Stimulated activated CD8-positive, alpha-beta memory T cell treated with anti-CD3 and anti-CD28 coated beads, Interleukin-12 subunit alpha, Interleukin-12 subunit beta, amount 100 ng/mL, for 4 hours (primary cell): ENCODE results near the gene PTPMT1.
"Not testable (repeated sequence)": the region's sequence is repeated elsewhere in the genome, so short reads cannot be mapped to it uniquely, and the experiment has no call there.

Experiments used
- DNase-seq: peaks from one replicate; pipeline ENCODE4 v3.0.0-alpha.2; 2020; ENCODE audit warnings: low read depth

PTPMT1 gene

DNA sequence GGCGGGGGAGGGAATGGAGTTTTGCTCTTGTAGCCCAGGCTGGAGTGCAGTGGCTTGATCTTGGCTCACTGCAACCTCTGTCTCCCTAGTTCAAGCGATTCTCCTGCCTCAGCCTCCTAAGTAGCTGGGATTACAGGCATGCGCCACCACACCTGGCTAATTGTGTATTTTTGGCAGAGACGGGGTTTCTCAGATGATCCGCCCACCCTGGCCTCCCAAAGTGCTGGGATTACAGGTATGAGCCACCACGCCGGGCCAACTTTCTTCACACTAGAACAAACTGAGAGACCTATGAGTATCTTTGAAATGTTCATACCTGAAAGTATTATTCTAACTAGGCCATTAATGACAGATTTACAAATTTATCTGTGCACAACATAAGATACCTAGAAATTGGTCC lies 19.1 kb upstream of the PTPMT1 start:
- not testable (repeated sequence) for DNase-seq

DNA sequence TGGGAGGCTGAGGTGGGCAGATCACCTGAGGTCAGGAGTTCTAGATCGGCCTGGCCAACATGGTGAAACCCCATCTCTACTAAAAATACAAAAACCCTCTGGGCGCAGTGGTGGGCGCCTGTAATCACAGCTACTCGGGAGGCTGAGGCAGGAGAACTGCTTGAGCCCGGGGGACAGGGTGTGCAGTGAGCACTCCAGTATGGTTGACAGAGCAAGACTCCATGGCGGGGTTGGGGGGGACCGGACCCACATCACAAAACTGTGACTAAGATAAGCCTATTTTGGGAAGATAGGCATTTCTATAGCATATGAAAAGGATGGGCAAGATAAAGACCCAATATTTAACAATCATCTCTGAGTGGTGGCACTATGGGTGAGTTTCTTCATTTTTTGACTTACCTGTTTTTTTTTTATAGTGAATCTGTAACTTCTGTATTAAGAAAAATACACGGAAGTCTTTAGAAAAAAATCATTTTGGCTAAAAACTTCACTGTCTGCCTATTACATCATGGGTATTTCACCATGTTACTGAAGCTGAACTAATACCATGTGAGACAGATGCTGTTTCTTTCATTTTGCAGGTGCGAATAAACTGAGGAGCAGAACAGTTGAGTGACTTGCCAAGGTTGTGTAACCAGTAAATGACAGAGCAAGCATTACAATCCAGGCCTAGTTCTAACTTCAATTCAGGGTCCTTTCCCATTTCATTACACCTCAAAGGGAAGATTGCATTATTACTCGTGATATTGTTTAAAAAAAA lies 14.9 kb upstream of the PTPMT1 start:
- DNase-seq, result no peak

- no peak for DNase-seq
These were observed 14.3 kb upstream of the PTPMT1 start for GRCh38 chr11:47551086-47551485.

DNA sequence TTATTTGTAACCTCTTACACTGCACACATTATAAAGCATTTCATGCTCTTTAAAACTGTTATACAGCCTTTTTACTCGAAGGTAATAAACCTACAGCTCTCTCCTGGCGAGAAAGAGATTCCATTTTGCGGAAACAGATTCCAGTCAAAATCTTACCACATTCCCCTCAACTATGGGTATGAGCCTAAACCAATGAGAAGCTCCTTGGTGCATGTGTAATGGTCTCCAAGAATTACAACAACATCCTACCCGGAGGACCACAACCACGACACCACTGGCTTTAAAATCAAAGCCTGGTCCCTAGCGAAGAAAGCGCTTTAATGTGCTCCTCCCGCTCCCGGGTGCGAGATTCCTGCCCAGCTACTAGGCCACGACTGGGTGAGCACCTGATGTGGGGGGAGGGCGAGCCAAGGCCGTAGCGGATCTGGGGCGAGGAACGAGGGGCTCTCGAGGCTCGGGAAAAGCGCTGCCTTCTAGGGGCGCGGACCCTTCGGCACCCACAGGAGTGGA lies 13.3 kb upstream of the PTPMT1 start:
- DNase-seq, result no peak

DNA sequence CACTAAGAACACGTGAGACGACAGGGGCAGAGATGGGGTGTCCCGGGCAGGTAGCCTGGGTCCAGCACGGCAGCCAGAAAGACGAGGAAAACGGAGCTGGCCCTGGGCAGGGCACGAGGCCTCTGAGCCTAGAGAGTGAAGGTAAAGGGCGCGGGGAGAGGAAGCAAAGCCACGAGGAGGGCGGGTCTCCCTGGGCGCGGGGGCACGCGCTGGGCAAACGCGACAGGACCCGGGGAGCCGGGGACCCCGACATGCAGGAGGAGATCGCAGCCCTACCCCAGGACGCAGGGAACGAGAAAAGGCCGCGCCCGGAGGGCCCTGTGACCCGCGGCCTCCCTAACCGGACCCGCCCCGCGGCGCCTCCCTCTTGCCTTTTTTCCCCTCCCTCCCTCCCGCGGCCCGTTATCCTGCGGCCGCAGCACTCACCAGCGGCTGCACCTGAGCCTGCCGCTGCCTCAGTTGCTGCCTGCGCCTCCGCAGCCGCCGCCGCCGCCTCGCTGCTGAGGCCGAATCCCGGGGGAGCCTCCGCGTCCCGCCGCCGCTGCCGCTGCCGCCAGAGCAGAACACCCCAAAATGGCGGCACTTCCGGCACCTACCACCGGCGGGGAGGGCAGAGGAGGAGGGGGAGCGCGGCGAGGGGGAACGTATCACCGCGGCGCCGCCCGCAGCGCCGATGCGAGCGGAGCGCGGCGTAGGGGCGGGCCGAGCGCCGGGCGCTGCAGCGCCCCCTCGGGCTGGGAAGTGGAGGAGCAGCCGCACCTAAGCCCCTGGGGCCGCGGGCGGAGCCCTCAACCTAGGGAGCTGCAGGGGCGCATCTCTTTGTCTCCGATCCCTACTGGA lies 12.6 kb upstream of the PTPMT1 start, which contains the start of gene CELF1:
Gene CELF1 (minus strand): TSS at position 567 of the 840 bp plus-strand sequence. CDS start 53,609 bp downstream, outside the sequence.
- DNase-seq, result peak; percentile 90

DNA sequence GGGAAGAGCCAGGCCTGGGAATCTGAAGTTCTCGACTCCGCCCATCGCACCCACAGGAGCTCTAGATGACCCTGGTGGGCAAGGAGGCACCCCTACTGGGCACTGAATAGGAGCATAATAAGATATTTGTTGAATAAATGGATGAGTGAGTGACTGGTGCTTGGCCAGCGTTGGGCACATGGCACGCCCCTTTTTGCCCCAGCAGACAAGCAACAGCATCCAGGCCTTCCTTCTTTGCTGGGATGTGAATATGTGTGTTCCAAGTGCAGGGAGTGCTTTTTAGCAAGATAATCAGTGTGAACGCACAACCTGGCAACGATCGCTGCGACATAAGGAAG lies 12.0 kb upstream of the PTPMT1 start:
- no peak for DNase-seq

DNA sequence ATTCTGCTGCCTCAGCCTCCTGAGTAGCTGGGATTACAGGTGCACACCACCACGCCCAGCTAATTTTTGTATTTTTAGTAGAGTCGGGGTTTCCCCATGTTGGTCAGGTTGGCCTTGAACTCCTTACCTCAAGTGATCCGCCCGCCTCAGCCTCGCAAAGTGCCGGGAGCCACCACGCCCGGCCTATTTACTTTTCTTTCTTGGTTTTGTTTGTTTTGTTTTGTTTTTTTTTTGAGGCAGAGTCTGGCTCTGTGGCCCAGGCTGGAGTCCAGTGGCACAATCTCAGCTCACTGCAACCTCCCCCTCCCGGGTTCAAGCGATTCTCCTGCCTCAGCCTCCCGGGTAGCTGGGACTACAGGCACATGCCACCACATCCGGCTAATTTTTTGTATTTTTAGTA lies 8.4 kb upstream of the PTPMT1 start:
- DNase-seq, result not testable (repeated sequence)

- DNase-seq, result no peak
These were observed 6.7 kb upstream of the PTPMT1 start for GRCh38 chr11:47558695-47559094.

GRCh38 chr11:47560426-47560825 lies 5.0 kb upstream of the PTPMT1 start:
- no peak for DNase-seq

DNA sequence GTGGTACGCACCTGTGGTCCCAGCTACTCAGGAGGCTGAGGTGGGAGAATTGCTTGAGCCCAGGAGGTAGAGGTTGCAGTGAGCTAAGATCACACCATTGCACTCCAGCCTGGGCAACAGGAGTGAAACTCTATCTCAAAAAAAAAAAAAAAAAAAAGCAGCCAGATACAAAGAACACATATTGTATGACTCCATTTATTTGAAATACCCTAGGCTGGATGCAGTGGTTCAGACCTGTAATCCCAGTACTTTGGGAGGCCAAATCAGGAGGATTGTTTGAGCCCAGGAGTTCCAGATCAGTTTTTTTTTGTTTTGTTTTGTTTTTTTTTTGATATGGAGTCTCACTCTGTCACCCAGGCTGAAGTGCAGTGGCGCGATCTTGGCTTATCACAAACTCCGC lies 3.0 kb upstream of the PTPMT1 start:
- DNase-seq, result not testable (repeated sequence)

DNA sequence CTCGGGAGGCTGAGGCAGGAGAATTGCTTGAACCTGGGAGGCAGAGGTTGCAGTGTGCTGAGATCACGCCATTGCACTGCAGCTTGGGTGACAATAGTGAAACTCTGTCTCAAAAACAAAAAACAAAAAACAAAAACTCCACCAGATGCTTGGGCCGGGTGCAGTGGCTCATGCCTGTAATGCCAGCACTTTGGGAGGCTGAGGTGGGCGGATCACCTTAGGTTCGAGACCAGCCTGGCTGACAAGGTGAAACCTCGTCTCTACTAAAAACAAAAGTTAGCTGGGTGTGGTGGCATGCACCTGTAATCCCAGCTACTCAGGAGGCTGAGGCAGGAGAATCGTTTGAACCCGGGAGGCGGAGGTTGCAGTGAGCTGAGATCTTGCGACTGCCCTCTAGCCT lies 1.0 kb upstream of the PTPMT1 start:
- not testable (repeated sequence) for DNase-seq

DNA sequence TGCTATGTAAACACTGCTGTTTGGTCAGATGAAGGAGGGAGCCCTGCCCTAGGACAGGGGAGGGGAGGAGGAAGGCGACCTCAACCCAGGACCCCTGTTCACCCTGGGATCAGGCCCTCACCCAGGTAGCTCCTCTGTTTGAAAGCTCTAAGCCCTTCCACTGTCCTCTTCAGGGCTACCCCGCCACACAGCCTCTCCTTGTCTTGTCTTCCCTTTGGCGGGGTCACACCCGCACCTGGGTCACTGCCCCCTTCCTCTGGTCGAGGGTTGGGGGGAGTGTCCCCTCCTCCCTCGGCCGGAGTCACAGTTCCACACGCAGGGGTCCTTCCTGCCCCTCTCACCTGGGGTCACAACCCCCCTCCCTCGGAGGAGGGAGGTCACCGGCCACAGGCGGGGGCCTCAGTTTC lies 463 bp upstream of the PTPMT1 start:
- no peak for DNase-seq

GRCh38 chr11:47566149-47566698 lies 825 bp downstream of the PTPMT1 start:
- no peak for DNase-seq

DNA sequence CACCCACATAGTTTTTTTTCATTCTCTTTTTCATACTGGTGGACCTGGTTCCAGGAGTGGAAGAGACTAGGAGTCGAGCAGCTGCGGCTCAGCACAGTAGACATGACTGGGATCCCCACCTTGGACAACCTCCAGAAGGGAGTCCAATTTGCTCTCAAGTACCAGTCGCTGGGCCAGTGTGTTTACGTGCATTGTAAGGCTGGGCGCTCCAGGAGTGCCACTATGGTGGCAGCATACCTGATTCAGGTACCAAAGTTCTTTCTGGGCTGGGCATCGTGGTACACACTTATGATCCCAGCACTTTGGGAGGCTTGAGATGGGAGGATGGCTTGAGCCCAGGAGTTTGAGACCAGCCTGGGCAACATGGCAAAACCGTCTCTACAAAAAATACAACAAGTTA lies 4.2 kb downstream of the PTPMT1 start:
- DNase-seq, result no peak

- DNase-seq, result no peak
These were observed 5.4 kb downstream of the PTPMT1 start for GRCh38 chr11:47570651-47571356.

- DNase-seq, result no peak
These were observed 5.9 kb downstream of the PTPMT1 start for GRCh38 chr11:47571357-47571729.

DNA sequence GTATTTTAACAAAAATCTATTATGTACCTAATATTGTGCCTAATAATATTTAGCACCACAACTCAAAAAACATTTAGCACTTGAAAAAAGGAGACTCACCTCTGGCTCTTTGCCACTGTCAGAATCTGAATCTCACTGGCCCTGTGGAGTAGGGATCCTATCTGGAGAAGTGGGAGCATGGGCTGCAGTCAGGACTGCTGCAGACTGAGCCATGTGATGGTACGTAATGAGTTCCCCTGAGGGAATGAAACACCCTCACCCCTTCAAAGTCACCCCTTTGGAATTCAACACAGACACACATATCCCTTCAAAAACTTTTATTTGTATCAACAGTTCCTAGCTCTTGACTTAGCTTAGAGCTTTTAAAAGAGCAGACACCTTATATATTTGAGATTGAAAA lies 6.5 kb downstream of the PTPMT1 start:
- DNase-seq, result no peak

GRCh38 chr11:47572715-47573255 lies 7.4 kb downstream of the PTPMT1 start:
- no peak for DNase-seq

DNA sequence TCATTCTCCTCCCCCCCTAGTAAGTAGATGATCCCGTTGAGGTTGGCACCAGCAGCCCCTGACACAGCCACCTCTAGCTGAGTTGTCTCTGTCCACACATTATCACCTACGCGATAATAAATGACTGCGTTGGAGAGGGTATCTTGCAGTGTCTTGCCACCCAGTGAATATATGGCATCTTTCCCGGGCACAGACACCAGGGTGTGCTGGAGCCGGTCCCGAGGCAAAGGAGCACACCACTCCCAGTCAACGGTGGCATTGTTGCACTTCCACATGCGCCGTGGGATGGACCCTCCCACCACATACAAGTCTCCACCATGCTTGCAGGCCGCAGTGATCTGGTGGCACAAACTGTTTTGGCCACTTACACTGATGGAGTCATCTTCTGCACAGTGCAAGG lies 7.9 kb downstream of the PTPMT1 start:
- DNase-seq, result no peak

- no peak for DNase-seq
These were observed 12.2 kb downstream of the PTPMT1 start for GRCh38 chr11:47577460-47578041.
